ENCODE results near the gene GNB1L.

GRCh38 chr22:19755722-19756287 lies 98.9 kb downstream of the GNB1L start:
- TF ChIP-seq SMAD1 (IDR thresholded peaks at IDR 0.05; ENCODE audit: low read depth, low read length, partially characterized antibody): no peak
- no peak for TF ChIP-seq VEZF1 (CRISPR knock-in tag; IDR thresholded peaks at IDR 0.05)
- no peak for TF ChIP-seq NFE2L1 (tag; IDR thresholded peaks at IDR 0.05; ENCODE audit: borderline replicate concordance, low read depth)
- TF ChIP-seq ELF1 (tag; IDR thresholded peaks at IDR 0.05): no peak
- peak in 1 of 3 experiments; percentile 47; a peak in 2 of 6 replicates for TF ChIP-seq CTCF (IDR thresholded peaks at IDR 0.05 in 2 of 3, conservative IDR thresholded peaks at IDR 0.05 in 1 of 3; ENCODE audit: insufficient read depth in 2 of 3, low read depth in 1 of 3, low read length in 3 of 3)
